Measurements from ENCODE around the gene KMO.

DNA sequence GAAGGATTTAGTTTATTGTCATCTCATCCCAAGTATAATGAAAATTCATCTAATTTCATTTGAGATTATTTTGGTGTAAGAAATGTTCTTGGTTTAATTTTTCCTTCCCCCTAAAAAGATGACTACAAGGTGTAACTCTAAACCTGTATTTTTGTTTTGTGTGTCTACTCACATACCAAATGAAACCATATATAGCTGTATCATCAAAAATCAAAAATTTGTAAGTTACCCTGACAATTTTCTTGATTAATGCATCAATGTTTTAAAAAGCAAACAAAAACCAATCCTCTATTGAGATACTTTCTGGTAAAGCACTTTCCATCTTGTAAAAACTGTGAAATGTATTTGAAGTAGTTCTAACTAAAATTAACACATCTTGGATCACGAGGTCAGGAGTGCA, 43.4 kb upstream of the KMO start:
- TF ChIP-seq, protein P1, sequence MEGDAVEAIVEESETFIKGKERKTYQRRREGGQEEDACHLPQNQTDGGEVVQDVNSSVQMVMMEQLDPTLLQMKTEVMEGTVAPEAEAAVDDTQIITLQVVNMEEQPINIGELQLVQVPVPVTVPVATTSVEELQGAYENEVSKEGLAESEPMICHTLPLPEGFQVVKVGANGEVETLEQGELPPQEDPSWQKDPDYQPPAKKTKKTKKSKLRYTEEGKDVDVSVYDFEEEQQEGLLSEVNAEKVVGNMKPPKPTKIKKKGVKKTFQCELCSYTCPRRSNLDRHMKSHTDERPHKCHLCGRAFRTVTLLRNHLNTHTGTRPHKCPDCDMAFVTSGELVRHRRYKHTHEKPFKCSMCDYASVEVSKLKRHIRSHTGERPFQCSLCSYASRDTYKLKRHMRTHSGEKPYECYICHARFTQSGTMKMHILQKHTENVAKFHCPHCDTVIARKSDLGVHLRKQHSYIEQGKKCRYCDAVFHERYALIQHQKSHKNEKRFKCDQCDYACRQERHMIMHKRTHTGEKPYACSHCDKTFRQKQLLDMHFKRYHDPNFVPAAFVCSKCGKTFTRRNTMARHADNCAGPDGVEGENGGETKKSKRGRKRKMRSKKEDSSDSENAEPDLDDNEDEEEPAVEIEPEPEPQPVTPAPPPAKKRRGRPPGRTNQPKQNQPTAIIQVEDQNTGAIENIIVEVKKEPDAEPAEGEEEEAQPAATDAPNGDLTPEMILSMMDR (IDR thresholded peaks at IDR 0.05): no peak
- no peak for TF ChIP-seq POLR2A (IDR thresholded peaks at IDR 0.05)

Data from esophagus squamous epithelium (tissue), 4 donors.